PC-3 (cell line): Measurements from ENCODE around the gene ZNF789. TPM values are rescaled to one million over a fixed set of nuclear protein-coding genes. Genes with fewer than 3 reads are reported as not detected.

ENCODE experiments used
- ATAC-seq: fragments of 200-7000 bp; cut with Tn5 transposase; 2 replicates; pipeline ENCODE4 v1.9.1; 2020; ENCODE audit warnings: mild to moderate bottlenecking, moderate library complexity
- BruUV-seq: library from RNA; stranded (reverse); fragments of 400-500 nt; replicated peaks from 2 replicates; lab custom pipeline; 2021; lab: Mats Ljungman, UMichigan
- CTCF ChIA-PET: fragments of 300-600 bp; sonication (Branson Sonifier 250); formaldehyde crosslinking; loops from one replicate; lab custom pipeline; 2022; ENCODE audit warnings: antibody characterized with exemption; lab: Charles Lee
- POLR2A ChIA-PET: fragments of 300-600 bp; sonication (Branson Sonifier 250); formaldehyde crosslinking; loops from one replicate; lab custom pipeline; 2022; ENCODE audit warnings: antibody characterized with exemption; ENCODE audit not compliant: unreplicated experiment; lab: Charles Lee
- DNase-seq: peaks from one replicate; pipeline ENCODE4 v3.0.0-alpha.2; 2015
- H2AFZ ChIP-seq: fragments of 300-600 bp; sonication (generic); 2 replicates; pipeline ENCODE4 v1.6.0; 2016; ENCODE audit warnings: antibody characterized with exemption, low read length
- H3F3A ChIP-seq: fragments of 300-600 bp; sonication (generic); one replicate; pipeline ENCODE4 v1.6.0; 2017; ENCODE audit warnings: antibody characterized with exemption, low read length, control low read depth, mild to moderate bottlenecking; ENCODE audit not compliant: unreplicated experiment
- H3K27ac ChIP-seq: fragments of 300-600 bp; sonication (generic); 2 replicates; pipeline ENCODE4 v1.5.1; 2016; ENCODE audit warnings: mild to moderate bottlenecking, low read length
- H3K27me3 ChIP-seq: fragments of 300-600 bp; sonication (generic); 2 replicates; pipeline ENCODE4 v1.6.1; 2016; ENCODE audit warnings: low read length, mixed read lengths
- H3K36me3 ChIP-seq: fragments of 300-600 bp; sonication (generic); 2 replicates; pipeline ENCODE4 v1.6.1; 2016; ENCODE audit warnings: low read depth, mixed run types, low read length, mixed read lengths
- H3K4me1 ChIP-seq: fragments of 300-600 bp; sonication (generic); 2 replicates; pipeline ENCODE4 v1.5.1; 2016; ENCODE audit warnings: low read length; ENCODE audit not compliant: insufficient read depth
- H3K4me2 ChIP-seq: fragments of 300-600 bp; sonication (generic); 2 replicates; pipeline ENCODE4 v1.6.0; 2016; ENCODE audit warnings: low read length
- H3K4me3 ChIP-seq: fragments of 300-600 bp; sonication (generic); 2 replicates; pipeline ENCODE4 v1.5.1; 2016; ENCODE audit warnings: mild to moderate bottlenecking, low read length, mixed read lengths
- H3K79me2 ChIP-seq: fragments of 300-600 bp; sonication (generic); 2 replicates; pipeline ENCODE4 v1.6.1; 2017; ENCODE audit warnings: low read length, mixed read lengths
- H3K9ac ChIP-seq: fragments of 300-600 bp; sonication (generic); 2 replicates; pipeline ENCODE4 v1.6.0; 2016; ENCODE audit warnings: mild to moderate bottlenecking, low read length
- H3K9me2 ChIP-seq: fragments of 300-600 bp; sonication (generic); replicated peaks from 2 replicates; pipeline ENCODE4 v1.6.1; 2016; ENCODE audit warnings: mixed run types, low read length, mixed read lengths
- H3K9me3 ChIP-seq: fragments of 300-600 bp; sonication (generic); 2 replicates; pipeline ENCODE4 v1.6.1; 2016; ENCODE audit warnings: low read length, mixed read lengths
- H4K20me1 ChIP-seq: fragments of 300-600 bp; sonication (generic); 2 replicates; pipeline ENCODE4 v1.6.1; 2016; ENCODE audit warnings: low read length, mixed read lengths
- EZH2 ChIP-seq: fragments of 300-600 bp; sonication (generic); IDR thresholded peaks from one replicate; pipeline ENCODE4 v1.6.1; 2017; ENCODE audit warnings: antibody characterized with exemption, mild to moderate bottlenecking, low read length; ENCODE audit not compliant: unreplicated experiment
- EZH2phosphoT487 ChIP-seq: fragments of 300-600 bp; sonication (generic); IDR thresholded peaks from 2 replicates; pipeline ENCODE4 v1.6.1; 2018; ENCODE audit warnings: mild to moderate bottlenecking, antibody characterized with exemption, low read length, borderline replicate concordance
- intact Hi-C: fragments of 100-400 bp; cut with micrococcal nuclease; formaldehyde crosslinking; loops from 2 replicates; pipeline ENCODE4 v1.9.0; 2023
- total RNA-seq: library from RNA; depleted of rRNA; stranded (reverse); fragments of >200 nt; gene quantifications from 2 replicates; pipeline ENCODE4 v1.2.3, GENCODE V29; 2014
- TF ChIP-seq, protein P1 (sequence below): fragments of 300-600 bp; sonication (generic); conservative IDR thresholded peaks from 2 replicates; pipeline ENCODE4 v1.5.1; 2017; ENCODE audit warnings: antibody characterized with exemption, low read depth, mild to moderate bottlenecking, low read length

Gene ZNF789
- total RNA-seq, 1 experiment from 2014 or later: 8.3 TPM

DNA sequence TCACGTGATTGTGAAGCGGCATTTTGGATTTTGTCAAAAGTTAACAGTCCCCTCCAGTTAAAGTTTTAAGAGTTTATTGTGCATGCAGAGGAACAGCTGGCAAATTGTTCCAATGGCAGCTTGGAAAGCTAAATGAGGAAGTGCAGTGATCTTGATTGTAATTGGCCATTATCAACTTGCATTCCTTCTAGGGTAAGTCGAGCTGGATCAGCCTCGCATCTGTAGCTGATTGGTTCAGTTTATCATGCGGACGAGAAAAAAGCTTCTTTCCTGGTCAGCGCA lies 566 bp downstream of the ZNF789 start:
- peaks cover 53% of the 10 kb centered on the region for H3K79me2 ChIP-seq
- TF ChIP-seq, protein P1, sequence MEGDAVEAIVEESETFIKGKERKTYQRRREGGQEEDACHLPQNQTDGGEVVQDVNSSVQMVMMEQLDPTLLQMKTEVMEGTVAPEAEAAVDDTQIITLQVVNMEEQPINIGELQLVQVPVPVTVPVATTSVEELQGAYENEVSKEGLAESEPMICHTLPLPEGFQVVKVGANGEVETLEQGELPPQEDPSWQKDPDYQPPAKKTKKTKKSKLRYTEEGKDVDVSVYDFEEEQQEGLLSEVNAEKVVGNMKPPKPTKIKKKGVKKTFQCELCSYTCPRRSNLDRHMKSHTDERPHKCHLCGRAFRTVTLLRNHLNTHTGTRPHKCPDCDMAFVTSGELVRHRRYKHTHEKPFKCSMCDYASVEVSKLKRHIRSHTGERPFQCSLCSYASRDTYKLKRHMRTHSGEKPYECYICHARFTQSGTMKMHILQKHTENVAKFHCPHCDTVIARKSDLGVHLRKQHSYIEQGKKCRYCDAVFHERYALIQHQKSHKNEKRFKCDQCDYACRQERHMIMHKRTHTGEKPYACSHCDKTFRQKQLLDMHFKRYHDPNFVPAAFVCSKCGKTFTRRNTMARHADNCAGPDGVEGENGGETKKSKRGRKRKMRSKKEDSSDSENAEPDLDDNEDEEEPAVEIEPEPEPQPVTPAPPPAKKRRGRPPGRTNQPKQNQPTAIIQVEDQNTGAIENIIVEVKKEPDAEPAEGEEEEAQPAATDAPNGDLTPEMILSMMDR: no peak
- TF ChIP-seq EZH2phosphoT487 (no peak), EZH2 (no peak)

DNA sequence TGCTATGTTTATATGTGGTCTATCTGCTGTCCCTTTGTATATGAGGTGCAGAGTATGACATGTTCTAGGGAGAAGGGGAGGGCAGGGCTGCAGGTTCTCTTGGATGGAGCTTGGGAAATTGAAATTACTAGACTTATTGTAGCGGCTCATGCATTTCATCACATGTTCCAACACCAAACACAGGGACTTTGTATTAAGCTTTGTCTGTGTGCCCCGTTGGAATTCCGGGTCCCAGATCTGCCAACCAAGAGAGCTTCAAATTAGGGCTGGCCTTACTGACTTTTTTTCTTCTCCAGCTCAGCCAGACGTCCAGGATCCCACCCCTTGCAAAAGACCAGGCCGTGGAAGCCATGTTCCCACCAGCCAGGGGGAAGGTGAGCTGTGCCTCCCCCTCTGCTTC lies 3.4 kb downstream of the ZNF789 start:
- BruUV-seq: no TSS peak
- H3F3A ChIP-seq: no peaks in the 10 kb centered on the region
- no peak overlapping the region for H3K27ac ChIP-seq
- ChIA-PET CTCF (no interaction called here), POLR2A (no interaction called here)
- TF ChIP-seq EZH2phosphoT487 (no peak), EZH2 (no peak)
- TF ChIP-seq, protein P1: no peak
- peaks cover 60% of the 10 kb centered on the region for H3K79me2 ChIP-seq
- intact Hi-C loops: no loop called here
- no peaks in the 10 kb centered on the region for H3K27me3 ChIP-seq
- ATAC-seq (no peak), DNase-seq (no peak)
- no peak overlapping the region for H2AFZ ChIP-seq
- no peaks in the 10 kb centered on the region for H3K9me3 ChIP-seq
- H3K9me2 ChIP-seq: no peaks in the 10 kb centered on the region
- no peak overlapping the region for H3K4me2 ChIP-seq
- no peak overlapping the region for H3K4me3 ChIP-seq
- H3K4me1 ChIP-seq: peaks cover 5% of the 10 kb centered on the region; the same call in 1 of the 2 replicates
- H4K20me1 ChIP-seq: no peaks in the 10 kb centered on the region
- H3K36me3 ChIP-seq: peaks cover 10% of the 10 kb centered on the region; the same call in 1 of the 2 replicates
- H3K9ac ChIP-seq: no peak overlapping the region

More for the DNA sequence above, 566 bp downstream of the ZNF789 start:
- ChIA-PET CTCF (interaction anchor here (0.6 kb wide), 1 partner anchor 521 kb away, joined by 3 read pairs; no protein-coding TSS in a partner anchor), POLR2A (no interaction called here)
- intact Hi-C loops: loop anchor here (2.0 kb wide), 1 partner anchor 34 kb away; no protein-coding TSS in a partner anchor
- no peaks in the 10 kb centered on the region for H3K9me2 ChIP-seq
- H3K4me1 ChIP-seq: peaks cover 5% of the 10 kb centered on the region; the same call in 1 of the 2 replicates
- H2AFZ ChIP-seq: peak overlapping the region; percentile 83
- no peaks in the 10 kb centered on the region for H3K27me3 ChIP-seq
- peak overlapping the region; percentile 39; the same call in 1 of the 2 replicates for H3K27ac ChIP-seq
- H4K20me1 ChIP-seq: no peaks in the 10 kb centered on the region
- peak overlapping the region; percentile 95 for H3K4me2 ChIP-seq
- ATAC-seq (peak; percentile 43), DNase-seq (peak; percentile 68)
- H3K9me3 ChIP-seq: no peaks in the 10 kb centered on the region
- no TSS peak for BruUV-seq
- H3K9ac ChIP-seq: peak overlapping the region; percentile 93
- no peaks in the 10 kb centered on the region; the same call in 1 of the 2 replicates for H3K36me3 ChIP-seq
- H3F3A ChIP-seq: no peaks in the 10 kb centered on the region
- H3K4me3 ChIP-seq: peak overlapping the region; percentile 83
